Dermis blood vessel endothelial cell (primary cell): ENCODE data around the gene DOK3. TPM values are rescaled to one million over a fixed set of nuclear protein-coding genes. Genes with fewer than 3 reads are reported as not detected.

ENCODE experiments used
- DNase-seq: peaks from one replicate; pipeline ENCODE4 v3.0.0; 2010
- total RNA-seq: library from RNA; depleted of rRNA; stranded (reverse); fragments of >200 nt; gene quantifications from 2 replicates; pipeline ENCODE4 v1.2.3, GENCODE V29; 2014

Gene DOK3
- total RNA-seq, 1 donor from 2014 or later = 4.6 TPM

DNA sequence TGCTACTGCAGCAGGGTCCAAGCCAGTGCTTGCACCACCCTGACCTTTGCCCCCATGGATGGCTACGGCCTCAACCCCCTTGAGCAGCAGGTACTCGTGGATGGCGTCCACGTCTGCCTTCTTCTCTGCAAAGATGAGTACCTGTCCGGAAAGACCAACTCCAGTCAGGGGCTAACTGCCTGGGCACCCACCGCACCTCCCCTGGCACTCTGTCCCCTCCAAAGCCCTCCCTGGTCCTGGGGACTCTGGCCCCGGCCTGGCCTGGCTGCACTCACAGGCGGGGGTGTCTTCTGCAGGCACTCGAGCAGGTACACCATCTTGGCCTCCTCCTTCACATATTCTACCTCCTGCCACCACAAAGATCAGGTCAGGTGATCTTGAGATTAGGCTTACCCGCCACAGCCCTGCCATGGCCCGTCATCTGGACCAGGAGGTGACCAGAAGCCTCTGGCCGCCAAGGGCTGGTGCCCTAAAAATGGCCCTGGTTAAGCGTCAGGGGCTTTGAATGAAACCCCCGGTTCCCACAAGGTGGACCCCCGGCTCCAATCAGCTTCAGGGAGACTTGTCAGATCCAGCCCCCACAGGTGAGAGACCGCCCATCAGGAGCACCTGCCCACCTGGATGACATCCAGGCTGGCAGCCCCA is 3.2 kb upstream of the DOK3 start:
- no peak for DNase-seq

DNA sequence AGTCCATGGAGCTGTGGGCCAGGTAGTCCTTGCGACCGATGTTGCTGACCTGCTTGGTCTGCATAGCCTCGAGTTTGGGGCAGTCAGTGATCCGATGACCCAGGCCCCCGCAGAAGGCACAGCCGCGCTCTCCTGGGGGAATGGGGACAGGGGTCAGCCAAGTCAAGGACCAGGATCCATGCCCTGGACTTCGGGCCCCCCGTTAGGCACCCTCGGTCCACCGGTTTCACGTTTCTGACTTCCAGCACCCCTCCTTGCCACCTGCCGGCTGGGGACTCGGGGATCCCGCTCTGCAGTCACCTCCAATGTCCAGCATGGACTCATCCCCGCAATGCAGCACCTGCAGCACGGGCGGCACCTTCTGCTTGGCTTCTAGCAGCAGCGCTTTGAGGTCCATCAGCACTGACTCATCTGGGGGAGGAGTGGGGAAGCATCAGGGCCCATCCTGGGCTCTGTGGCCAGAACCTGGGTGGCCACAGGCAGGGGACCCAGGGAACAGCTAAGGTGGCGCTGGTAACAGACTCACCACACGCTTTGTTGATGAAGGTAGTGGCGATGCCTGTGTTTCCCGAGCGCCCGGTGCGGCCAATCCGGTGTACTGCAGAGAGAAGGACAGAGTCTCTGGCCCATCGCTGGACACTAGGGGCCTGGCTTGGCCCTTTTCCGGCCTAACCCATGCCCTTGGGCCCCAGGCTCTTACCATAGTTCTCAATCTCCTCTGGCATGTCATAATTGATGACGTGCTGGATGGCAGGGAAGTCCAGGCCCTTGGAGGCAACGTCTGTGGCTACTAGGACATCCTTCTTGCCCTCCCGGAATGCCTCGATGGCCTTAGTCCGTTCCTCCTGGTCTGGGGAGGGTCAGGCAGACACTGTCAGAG is 2.4 kb upstream of the DOK3 start:
- no peak for DNase-seq

DNA sequence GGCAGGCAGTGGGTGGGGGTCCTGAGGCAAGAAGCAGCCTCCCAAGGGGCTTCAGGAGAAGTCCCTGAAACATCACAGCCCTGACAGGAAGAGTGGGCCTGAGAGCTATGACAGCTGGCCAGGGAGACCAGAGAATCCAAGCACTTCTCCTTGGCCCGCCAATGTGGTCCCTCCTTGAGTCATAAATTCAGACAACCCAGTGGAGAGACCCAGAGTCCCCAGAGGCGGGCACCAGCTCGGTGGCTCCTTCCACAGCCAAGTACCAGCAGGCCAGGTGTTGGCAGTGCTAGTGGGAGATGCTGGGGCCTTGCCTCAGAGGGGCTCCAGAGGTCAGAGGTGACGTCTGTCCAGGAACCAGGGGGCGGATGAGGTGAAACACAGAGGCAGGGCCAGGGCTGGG is 1.6 kb upstream of the DOK3 start:
- DNase-seq = no peak

DNA sequence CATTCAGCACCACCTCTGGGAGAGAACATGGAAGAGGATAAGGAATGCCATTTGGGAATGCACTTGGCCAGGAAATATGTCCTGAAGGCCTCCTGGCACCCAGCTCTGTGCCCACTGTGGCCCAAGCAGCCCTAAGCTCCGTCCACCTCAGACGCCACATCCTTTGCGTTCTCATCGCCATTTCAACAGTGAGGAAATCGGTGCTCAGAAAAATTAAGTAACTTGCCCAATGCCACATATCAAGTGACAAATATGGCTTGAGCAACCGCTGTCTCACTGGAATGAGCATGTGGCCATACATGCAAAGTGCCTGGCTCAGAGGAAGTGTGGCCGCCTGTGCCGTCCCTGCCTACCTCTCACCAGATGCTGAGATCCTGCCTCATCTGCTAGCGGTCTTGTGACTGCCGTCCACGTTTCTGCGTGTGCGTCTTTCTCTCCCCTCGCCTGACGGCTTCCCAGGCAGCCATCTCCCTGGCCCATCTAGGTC is 984 bp upstream of the DOK3 start:
- DNase-seq = no peak

DNA sequence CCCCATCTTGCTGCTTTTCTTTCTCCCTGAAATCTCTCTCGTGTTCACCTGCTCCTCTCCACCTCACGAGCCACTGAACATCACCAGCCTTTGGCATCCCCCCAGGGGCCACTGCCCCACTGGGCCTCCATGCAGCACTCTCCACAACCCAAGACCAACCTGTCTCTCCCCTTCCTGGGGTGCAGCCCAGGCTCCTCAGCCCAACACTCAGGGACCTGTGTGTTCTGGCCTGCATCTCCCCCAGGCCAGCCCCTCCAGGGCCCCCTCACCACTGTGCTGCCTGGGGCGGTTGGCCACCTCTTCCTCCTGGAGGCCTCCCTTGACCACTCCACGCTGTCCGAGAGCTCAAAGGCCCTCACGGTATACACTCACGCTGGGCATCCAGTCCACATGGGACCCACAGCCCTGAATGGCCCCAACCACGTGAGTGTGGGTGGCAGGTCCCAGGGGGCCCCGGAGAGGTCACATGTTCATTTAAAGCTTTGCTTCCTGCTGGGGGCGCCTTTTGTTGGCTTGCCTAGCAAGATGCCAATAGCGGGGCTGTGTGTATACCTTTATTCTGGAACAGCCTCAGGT is 453 bp upstream of the DOK3 start:
- no peak for DNase-seq

DNA sequence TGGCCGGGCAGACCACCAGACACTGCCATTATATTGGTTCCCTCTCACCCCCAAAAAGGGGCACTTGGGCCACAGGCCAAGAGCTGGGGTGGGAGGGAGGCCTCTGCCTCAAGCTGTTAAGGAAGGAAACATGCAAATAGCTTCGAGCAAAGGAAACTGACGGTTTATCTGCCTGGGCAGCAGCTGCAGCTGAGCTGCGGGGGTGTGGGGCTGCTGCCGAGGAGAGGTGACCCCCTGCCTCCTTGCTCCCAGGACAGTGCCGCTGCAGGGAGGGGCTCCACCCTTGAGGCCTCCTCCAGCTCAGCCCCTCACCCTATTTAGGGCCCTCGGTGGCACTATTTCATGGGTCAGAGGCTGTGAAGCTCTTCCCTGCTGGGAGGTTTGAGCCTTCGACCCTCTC is 789 bp downstream of the DOK3 start:
- DNase-seq = peak; percentile 58

DNA sequence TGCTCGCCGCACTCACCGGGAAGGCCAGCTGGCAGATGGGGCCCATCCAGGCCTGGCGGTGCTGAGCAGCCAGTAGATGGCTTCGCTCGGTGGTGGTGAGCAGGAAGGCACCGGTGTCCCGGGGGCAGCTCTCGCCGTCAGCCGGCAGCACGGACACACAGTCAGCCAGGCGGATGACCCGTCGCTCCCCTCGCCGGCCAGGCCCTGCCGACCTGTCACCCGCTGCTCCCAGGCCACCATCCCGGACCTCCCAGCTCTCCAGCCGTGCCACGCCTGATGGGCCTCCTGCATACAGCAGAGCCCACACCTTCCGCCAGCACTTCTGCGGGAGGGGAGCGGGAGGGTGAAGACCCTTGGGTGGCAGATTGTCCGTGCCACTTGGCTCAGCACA is 1.4 kb downstream of the DOK3 start:
- no peak for DNase-seq

DNA sequence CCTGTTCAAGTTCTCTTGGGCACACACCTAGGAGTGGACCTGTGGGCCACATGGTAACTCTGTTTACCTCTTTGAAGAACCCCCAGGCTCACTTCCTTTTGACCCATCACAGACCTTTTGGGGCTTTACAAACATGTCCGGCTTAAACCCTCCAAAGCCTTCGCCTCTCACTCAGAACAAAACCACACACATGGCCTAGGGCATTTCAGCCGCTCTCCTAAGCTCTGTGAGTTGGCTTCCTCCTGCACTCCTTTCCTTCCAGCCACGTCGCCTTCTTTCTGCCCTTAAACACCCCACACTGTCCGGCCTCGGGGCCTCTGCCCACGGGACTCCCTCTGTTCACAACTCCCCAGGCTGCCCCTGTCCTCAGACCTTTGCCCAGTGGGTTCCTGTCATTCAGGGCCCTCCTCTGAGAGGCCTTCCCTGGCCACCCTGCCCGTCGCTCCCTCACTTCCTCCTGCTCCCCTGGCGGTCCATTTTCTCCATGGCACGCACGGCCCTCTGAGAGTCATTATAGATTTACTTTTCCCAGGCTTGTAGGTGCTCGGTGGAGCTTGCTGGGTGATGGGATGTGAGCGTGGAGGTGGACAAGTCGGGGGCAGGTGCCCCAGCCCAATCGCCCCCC is 1.9 kb downstream of the DOK3 start:
- DNase-seq = no peak

DNA sequence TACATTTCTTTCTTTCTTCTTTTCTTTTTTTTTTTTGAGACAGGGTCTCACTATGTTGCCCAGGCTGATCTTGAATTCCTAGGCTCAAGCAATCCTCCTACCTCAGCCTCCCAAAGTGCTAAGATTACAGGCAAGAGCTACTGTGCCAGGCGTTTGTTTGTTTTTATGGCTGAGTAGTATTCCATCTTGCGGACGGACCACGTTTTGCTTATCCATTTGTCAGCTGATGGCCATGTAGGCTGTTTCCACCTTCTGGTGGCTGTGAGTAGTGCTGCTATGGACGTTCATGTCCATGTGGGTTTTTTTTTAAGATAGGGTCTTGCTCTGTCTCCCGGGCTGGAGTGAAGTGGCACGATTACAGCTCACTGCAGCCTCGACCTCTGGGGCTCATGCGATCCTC is 2.5 kb downstream of the DOK3 start:
- DNase-seq = peak; percentile 62

DNA sequence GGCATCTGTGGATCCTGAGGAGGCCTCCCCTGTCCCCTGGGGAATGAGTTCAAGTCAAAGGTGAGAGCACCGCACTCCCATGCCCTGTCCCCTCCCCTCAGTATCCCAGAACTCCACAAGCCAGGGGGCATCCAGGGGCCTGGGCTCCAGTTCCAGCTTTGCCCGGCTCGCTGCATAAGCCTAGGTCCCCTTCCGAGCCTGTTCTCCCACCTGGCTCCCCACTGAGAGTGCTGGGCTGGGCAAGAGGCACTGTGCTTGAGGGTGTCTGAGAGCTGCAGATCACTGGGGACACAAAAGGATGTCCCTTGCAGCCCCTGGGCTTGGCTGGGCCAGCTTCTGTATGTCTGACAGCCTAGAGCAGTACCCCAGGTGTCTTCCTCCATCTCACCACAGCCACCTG is 4.6 kb downstream of the DOK3 start:
- DNase-seq = no peak

DNA sequence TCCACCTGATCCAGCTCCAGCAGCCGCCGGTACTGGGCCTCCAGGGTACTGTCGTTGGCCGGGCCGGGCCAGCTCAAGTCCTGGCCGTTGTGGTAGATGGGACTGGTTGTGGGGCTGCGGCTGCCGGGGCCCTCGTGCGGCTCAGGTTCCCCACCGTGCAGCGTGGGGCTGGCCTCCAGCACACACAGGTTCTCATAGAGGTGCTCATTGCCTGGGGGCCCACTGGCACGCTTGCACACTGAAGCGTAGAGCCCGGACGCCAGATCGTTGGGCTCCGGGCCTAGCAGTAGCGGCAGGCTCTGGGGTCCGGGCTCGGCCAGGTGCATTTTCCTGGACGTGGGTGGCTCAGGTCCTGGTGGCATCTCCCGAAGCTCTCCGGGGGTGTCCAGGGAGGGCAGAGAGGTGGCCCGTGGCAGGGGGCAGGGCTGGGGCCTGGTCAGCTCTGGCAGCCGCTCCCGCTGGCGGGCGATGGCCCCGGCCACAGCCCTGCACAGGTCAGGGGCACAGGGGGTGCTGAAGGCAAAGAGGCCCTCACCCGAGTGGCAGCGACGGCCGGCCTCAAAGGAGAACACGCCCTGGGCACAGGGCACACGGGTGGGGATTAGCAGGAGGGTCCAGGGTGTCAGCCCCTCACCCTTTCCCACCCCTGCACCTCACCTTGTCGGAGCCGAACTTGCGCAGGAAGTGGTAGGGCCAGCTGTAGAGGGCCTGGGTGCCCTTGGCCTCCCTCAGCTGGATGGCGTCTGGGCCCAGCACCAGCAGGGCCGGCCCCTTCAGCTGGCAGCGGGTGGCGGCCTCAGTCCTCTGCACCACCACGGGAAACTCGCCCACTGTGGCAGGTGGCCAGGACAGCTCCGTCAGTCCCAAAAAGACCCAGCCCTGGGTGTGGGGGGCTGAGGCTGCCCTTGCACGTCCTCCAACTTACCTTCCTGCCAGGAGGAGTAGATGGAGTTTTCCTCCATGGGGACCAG is 5.3 kb downstream of the DOK3 start:
- DNase-seq = no peak

DNA sequence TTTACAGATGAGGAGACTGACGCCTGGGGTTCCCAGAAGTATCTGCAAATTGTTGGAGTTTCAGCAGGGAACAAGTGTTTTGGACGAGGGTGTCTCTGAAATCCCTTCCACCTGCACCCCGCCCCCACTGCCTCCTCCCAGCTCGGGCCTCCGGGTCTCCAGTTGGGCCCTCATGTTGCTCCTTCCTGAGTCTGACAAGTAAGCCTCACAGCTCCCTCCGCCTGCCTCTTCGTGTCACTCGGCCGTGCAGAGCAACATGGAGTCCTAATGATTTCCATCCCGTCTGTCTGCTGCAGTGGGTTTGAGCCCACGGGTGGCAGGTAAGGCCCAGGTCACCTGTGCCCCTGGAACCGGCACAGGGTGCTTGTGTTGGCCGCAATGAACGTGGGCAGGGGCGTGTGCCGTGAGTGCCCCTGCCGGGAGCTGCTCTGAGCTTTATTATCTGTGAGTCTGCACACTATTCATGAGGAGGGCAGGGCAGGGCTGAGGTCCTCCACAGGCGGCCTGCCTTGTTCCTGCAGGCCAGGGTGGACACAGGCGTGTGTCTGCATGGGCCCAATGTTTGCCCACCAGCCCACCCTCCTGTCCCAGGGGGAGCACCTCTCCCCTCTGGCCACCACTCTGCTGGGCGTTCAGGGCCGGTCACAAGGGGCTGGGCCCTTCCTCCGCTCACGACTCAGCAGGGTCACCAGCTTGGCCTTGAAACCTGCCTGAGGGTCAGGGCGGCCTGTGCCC is 6.1 kb downstream of the DOK3 start:
- no peak for DNase-seq

DNA sequence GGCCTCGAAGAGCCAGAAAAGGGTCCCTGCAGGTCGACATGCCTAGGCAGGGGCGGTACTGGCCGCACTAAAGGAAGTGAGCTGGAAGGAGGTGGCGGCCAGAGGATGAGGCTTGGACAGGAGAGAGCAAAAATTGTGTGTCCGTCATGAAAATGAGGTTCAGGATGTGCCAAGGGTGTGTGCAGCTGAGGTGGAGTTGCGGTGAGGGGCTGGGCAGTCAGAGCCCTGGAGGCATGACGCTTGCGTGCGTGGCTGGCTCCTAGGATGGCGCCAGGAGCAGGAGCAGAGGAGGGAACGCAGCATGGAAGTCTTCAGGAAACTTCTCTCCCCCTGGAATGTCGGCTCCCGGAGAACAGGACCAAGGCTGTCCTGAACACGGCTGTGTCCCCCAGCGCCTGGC is 6.7 kb downstream of the DOK3 start:
- DNase-seq = no peak

DNA sequence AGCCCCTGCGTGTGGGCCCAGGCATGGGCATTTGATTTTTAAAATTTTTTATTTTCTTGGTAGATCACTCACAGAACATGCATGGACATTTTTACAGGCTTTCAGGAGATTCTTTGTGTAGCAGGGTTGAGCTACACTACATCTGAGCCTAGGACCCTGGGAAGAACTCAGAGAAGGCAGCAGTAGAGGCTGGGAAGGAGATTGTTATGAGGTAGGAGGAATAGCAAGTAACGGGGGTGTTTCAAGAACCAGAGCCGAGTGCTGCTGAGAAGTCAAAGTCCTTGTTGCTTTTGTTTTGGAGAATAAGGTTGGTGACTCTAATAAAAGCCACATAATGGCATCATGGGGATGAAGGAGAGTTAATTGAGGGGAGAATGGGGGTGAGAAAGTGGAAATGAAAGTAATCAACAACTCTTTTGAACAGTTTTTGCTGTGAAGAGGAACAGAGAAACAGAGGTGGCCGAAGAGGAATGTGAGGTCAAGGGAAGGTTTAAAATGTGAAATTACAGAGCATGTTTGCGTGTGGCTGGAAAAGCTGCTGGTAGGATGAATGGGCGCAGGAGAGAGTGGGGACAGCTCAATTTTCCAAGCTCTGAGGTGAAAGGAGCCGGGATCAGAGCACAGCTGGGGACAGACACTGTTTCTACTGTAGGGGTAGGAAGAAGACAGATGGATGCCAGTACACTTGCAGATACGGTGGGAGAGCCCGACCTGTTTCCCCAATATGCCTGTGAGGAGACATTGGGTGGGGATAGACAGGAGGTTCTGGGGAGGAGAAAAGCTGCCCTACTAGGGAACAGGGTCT is 7.5 kb downstream of the DOK3 start:
- no peak for DNase-seq

DNA sequence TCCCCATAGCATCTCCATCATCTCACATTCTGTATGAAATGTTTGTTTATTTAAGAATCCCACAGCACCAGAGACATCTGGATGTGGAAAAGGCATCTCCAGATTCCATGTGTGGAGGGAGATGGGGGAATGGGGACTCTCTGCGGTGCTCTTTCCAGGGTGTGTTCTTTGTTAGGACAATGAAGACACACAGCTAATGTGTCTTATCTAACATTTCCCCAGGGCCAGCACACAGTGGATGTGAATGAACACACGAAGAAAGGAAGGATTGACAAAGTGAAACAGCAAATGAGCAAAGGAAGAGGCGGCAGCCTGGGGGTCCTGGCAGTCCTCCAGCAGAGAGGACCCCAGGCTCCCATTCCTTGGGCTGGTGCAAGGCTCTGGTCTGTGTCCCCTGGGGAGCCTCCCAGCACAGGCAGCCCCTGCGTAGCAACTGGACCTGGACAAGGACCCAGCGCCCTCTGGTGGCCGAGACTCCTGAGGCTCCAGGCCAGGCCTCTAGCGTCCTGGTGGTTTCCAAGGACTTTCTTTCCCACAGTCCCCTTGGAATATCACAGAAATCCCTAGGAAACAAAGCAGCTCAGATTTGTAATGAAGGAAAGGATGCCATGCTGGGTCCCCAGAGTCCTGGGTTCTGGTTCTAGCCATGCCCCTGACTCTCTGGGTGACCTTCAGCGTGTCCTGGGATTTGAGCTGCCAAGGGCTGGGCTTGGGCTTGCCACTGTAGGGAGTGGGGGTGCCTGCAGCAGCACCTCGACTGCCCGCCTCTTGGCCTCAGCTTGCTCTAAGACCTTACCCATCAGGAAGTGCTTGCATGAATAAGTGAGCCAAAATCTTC is 8.7 kb downstream of the DOK3 start:
- peak; percentile 94 for DNase-seq

DNA sequence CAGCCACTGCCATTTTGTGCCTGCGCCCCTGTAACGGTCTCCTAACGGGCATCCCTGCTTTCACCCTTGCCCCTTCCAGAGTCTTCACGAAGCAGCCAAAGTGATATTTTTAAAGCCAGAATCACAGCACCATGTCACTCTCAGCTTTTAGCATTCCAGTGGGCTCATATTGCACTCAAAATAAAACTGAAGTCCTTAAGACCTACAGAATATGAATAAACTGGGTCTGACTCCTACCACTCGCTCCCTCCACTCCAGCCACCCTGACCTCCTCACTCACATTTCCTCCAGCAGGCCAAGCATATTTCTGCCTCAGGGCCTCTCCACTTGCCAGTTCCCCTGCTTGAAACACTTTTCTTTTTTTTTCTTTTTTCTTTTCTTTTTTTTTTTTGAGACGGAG is 9.8 kb downstream of the DOK3 start:
- DNase-seq = no peak

DNA sequence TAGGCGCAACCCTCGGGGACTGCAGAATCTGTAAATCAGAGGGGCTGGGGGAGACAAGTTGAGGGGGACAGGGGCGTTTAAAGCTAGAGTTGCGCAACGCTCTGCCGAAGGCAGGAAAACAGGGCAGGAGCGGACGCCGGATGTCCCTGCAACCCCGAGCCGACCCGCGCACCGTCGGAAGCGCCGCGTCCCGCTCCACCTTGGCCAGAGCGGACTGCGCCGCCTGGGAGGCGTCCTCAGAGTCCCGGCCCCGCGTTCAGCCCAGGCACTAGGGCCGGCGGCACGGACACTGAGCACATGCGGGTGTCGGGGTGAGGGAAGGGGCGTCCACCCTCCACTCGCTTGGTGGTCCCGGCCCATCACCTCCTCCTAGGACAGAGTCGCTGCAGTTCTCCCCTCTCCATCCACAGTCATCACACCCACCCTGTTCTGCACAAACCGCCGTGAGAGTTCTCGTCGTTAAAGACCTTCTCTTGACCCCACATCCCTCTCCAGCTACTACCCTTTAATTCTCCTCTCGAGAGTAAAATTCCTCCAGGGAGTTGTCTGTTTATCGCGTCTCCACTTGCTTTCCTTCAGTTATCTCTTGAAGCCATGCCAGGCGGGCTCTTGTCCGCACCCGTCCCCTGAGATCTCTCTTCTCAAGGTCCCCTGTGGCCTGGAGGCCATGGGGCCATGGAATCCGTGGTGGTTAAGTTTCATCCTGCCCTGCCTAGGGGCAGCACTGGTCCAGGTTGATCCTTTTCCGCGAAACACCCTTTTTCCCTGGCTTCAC is 11.4 kb downstream of the DOK3 start:
- peak; percentile 53 for DNase-seq

DNA sequence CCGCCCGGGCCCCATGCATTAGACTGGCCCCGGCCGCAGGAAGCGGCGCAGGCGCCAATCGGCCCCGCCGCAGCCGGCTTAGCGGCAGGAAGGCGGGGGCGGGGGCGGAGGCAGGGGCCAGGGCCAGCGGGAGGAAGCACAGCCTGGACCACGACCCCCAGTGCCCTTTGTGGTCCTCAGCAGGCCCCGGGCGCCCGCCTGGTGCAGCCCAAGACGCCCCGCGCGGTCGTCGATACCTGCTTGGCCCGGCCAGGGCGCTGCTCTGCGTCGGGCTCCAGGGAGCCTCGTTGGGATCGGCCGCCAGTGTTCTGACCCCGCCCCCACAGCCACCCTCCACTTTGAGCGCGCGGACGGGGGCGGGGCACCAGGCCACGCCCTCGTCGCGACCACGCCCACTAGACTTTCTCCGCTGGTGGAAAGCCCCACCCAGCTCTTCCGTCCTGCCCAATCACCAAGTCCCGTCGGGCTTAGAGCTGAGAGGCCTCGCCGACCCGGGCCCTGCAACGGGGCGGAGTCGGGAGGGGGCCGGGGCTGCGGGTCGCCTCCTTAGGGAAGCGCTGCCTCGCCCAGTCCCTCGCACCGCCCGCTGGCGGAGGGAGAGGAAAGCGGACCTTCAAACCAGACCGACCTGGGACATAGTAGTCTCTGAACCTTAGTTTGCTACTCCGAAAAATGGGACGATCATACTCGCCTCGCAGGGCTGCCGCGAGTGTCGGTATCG is 12.2 kb downstream of the DOK3 start, which contains the start of gene PDLIM7:
Gene PDLIM7, minus strand, starts transcription at position 313 of the 721 bp plus-strand sequence. CDS start 1,092 bp downstream, outside the sequence.
- DNase-seq = peak; percentile 98
